Activated naive CD8-positive, alpha-beta T cell treated with anti-CD3 and anti-CD28 coated beads, Interleukin-2, amount 50 U/mL, for 16 hours (primary cell): ENCODE measurements around the gene CBX6.
"Not testable (repeated sequence)": the region's sequence is repeated elsewhere in the genome, so short reads cannot be mapped to it uniquely, and the experiment has no call there.

ENCODE experiments used
- DNase-seq: peaks from one replicate; pipeline ENCODE4 v3.0.0-alpha.2; 2020; ENCODE audit warnings: low read depth, low spot score

The CBX6 gene

GRCh38 chr22:38861170-38861876, 10.7 kb downstream of the CBX6 start:
- DNase-seq = no peak

- DNase-seq = no peak
These were observed 11.5 kb downstream of the CBX6 start for GRCh38 chr22:38860283-38861169.

GRCh38 chr22:38859581-38860282, 12.3 kb downstream of the CBX6 start:
- DNase-seq = no peak

GRCh38 chr22:38858492-38858891, 13.5 kb downstream of the CBX6 start:
- DNase-seq = no peak

- not testable (repeated sequence) for DNase-seq
These were observed 17.5 kb downstream of the CBX6 start for GRCh38 chr22:38854476-38854875.

- not testable (repeated sequence) for DNase-seq
These were observed 18.1 kb downstream of the CBX6 start for GRCh38 chr22:38853883-38854282.

GRCh38 chr22:38853196-38853651, 18.8 kb downstream of the CBX6 start:
- no peak for DNase-seq

- no peak for DNase-seq
These were observed 19.5 kb downstream of the CBX6 start for GRCh38 chr22:38852522-38852921.

GRCh38 chr22:38850941-38851849, 20.8 kb downstream of the CBX6 start:
- no peak for DNase-seq

GRCh38 chr22:38850399-38850798, 21.6 kb downstream of the CBX6 start:
- no peak for DNase-seq

- no peak for DNase-seq
These were observed 22.2 kb downstream of the CBX6 start for GRCh38 chr22:38849811-38850210.

GRCh38 chr22:38846412-38846811, 25.6 kb downstream of the CBX6 start:
- no peak for DNase-seq

GRCh38 chr22:38845004-38845740, 26.8 kb downstream of the CBX6 start:
- DNase-seq = no peak

- no peak for DNase-seq
These were observed 27.6 kb downstream of the CBX6 start for GRCh38 chr22:38844315-38845003.

- no peak for DNase-seq
These were observed 28.2 kb downstream of the CBX6 start, which contains the start of gene NPTXR for GRCh38 chr22:38843657-38844314. TSS of gene NPTXR (minus strand) at chr22:38844028.

GRCh38 chr22:38843201-38843656, 28.8 kb downstream of the CBX6 start:
- no peak for DNase-seq

- DNase-seq = no peak
These were observed 29.4 kb downstream of the CBX6 start for GRCh38 chr22:38842512-38843200.

GRCh38 chr22:38841635-38842034, 30.4 kb downstream of the CBX6 start:
- no peak for DNase-seq
